ENCODE results near the gene NEURL1B. TPM values are rescaled to one million over a fixed set of nuclear protein-coding genes. Genes with fewer than 3 reads are reported as not detected.

Gene NEURL1B
- polyA plus RNA-seq, 1 donor from 2014 or later: 12.7 TPM

DNA sequence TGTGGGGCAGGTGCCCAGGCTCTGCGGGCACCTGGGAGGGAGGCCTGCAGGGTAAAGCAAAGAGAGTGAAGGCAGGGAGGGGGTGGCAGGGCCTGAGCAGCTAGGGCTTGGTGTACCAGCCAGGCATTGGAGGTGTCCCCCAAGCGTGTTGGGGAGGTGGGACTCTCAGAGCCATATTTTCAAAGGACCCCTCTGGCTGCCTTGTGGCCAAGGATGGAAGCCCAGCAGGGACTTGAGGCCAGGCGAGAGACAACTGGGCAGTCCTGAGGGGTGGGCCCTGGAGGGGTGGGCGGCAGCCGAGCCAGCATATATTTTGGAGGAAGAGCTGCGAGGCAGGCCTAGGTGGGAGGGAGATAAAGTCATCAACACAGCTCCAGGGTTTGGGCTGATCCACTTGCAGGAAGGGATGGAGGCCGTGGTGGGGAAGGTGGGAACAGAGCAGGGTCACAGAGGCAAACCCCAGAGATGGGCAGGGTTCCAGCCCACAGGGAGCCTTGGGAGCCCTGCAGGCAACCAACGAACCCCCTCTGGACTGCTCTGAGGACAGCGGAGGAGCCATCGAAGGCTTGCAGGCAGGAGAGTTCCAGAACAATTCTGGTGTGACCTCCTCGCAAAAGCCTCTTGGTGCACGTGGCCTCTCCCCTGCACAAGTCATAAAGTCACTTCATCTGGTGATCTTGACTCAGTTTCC, 94.2 kb downstream of the NEURL1B start:
- no peaks in the 10 kb centered on the region for H3K79me2 ChIP-seq (replicated peaks; ENCODE audit: insufficient read depth, low read length)
- H3F3A ChIP-seq (ENCODE audit: insufficient read depth, low read length, poor library complexity, severe bottlenecking): no peaks in the 10 kb centered on the region
- H3K9ac ChIP-seq (ENCODE audit: low read length): no peak overlapping the region
- no peaks in the 10 kb centered on the region for H3K9me3 ChIP-seq (ENCODE audit: low read length)
- H3K4me2 ChIP-seq (ENCODE audit: low read length): no peak overlapping the region
- H4K20me1 ChIP-seq (ENCODE audit: insufficient read depth): no peaks in the 10 kb centered on the region
- H3K27me3 ChIP-seq (ENCODE audit: insufficient read depth, low read depth, low read length): no peaks in the 10 kb centered on the region
- no peaks in the 10 kb centered on the region for H3K36me3 ChIP-seq (ENCODE audit: insufficient read depth, low read length)
- H3K4me3 ChIP-seq (ENCODE audit: low read length): no peak overlapping the region
- no peak overlapping the region for H3K27ac ChIP-seq (ENCODE audit: low read length)
- TF ChIP-seq MXI1 (conservative IDR thresholded peaks at IDR 0.05; ENCODE audit: poor library complexity, severe bottlenecking) (no peak), TAF1 (IDR thresholded peaks at IDR 0.05; ENCODE audit: low read depth) (no peak), EZH2 (IDR thresholded peaks at IDR 0.05; ENCODE audit: borderline replicate concordance, insufficient read depth, low read length, poor library complexity, severe bottlenecking) (no peak), SMC3 (conservative IDR thresholded peaks at IDR 0.05; ENCODE audit: poor library complexity) (no peak), RAD21 (conservative IDR thresholded peaks at IDR 0.05) (no peak), EP300 (conservative IDR thresholded peaks at IDR 0.05; ENCODE audit: poor library complexity, severe bottlenecking) (no peak), POLR2AphosphoS5 (IDR thresholded peaks at IDR 0.05) (no peak)
- TF ChIP-seq, protein P1, sequence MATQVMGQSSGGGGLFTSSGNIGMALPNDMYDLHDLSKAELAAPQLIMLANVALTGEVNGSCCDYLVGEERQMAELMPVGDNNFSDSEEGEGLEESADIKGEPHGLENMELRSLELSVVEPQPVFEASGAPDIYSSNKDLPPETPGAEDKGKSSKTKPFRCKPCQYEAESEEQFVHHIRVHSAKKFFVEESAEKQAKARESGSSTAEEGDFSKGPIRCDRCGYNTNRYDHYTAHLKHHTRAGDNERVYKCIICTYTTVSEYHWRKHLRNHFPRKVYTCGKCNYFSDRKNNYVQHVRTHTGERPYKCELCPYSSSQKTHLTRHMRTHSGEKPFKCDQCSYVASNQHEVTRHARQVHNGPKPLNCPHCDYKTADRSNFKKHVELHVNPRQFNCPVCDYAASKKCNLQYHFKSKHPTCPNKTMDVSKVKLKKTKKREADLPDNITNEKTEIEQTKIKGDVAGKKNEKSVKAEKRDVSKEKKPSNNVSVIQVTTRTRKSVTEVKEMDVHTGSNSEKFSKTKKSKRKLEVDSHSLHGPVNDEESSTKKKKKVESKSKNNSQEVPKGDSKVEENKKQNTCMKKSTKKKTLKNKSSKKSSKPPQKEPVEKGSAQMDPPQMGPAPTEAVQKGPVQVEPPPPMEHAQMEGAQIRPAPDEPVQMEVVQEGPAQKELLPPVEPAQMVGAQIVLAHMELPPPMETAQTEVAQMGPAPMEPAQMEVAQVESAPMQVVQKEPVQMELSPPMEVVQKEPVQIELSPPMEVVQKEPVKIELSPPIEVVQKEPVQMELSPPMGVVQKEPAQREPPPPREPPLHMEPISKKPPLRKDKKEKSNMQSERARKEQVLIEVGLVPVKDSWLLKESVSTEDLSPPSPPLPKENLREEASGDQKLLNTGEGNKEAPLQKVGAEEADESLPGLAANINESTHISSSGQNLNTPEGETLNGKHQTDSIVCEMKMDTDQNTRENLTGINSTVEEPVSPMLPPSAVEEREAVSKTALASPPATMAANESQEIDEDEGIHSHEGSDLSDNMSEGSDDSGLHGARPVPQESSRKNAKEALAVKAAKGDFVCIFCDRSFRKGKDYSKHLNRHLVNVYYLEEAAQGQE (IDR thresholded peaks at IDR 0.05; ENCODE audit: borderline replicate concordance): no peak
- TF ChIP-seq, protein P2, sequence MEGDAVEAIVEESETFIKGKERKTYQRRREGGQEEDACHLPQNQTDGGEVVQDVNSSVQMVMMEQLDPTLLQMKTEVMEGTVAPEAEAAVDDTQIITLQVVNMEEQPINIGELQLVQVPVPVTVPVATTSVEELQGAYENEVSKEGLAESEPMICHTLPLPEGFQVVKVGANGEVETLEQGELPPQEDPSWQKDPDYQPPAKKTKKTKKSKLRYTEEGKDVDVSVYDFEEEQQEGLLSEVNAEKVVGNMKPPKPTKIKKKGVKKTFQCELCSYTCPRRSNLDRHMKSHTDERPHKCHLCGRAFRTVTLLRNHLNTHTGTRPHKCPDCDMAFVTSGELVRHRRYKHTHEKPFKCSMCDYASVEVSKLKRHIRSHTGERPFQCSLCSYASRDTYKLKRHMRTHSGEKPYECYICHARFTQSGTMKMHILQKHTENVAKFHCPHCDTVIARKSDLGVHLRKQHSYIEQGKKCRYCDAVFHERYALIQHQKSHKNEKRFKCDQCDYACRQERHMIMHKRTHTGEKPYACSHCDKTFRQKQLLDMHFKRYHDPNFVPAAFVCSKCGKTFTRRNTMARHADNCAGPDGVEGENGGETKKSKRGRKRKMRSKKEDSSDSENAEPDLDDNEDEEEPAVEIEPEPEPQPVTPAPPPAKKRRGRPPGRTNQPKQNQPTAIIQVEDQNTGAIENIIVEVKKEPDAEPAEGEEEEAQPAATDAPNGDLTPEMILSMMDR (IDR thresholded peaks at IDR 0.05; ENCODE audit: poor library complexity, severe bottlenecking): no peak
- H2AFZ ChIP-seq (ENCODE audit: low read depth, low read length): no peak overlapping the region
- H3K9me2 ChIP-seq (ENCODE audit: insufficient read depth, low read length): no peaks in the 10 kb centered on the region

DNA sequence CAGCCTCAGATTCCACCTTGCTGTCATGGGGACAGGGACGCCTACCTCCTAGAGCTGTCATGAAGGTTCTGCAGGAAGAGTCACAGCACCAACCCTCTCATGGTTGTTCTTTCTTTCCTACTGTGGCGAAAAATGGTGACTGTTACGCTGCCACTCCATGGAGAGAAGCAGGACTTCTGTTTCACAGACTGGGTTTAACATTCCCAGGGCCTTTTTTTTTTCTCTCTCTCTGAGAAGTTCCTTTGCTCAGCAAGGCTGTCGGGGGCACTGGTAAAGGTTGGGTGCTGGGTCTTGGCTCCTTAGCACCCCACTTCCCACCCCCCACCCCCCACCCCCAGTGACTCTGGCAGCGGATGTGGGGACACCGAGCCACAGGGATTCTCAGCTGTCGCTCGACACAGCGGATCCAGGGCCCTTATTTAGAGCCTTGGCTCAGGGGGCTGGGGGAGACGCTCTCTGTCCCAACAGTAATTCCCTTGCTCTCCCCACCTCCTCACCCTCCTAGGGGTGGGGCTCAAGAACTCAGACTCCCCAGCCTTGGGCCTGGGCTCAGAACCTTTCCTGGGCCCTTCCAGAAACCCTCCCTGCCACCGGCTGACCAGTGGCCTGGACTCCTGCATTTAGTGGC, 95.6 kb downstream of the NEURL1B start:
- no peaks in the 10 kb centered on the region for H3K36me3 ChIP-seq (ENCODE audit: insufficient read depth, low read length)
- no peaks in the 10 kb centered on the region for H3F3A ChIP-seq (ENCODE audit: insufficient read depth, low read length, poor library complexity, severe bottlenecking)
- H4K20me1 ChIP-seq (ENCODE audit: insufficient read depth): no peaks in the 10 kb centered on the region
- no peaks in the 10 kb centered on the region for H3K79me2 ChIP-seq (replicated peaks; ENCODE audit: insufficient read depth, low read length)
- H3K9ac ChIP-seq (ENCODE audit: low read length): no peak overlapping the region
- no peak for TF ChIP-seq POLR2AphosphoS5 (IDR thresholded peaks at IDR 0.05)
- TF ChIP-seq RAD21 (conservative IDR thresholded peaks at IDR 0.05): no peak
- TF ChIP-seq SMC3 (conservative IDR thresholded peaks at IDR 0.05; ENCODE audit: poor library complexity): no peak
- TF ChIP-seq TAF1 (IDR thresholded peaks at IDR 0.05; ENCODE audit: low read depth): no peak
- TF ChIP-seq, protein P1 (IDR thresholded peaks at IDR 0.05; ENCODE audit: borderline replicate concordance): no peak
- TF ChIP-seq MXI1 (conservative IDR thresholded peaks at IDR 0.05; ENCODE audit: poor library complexity, severe bottlenecking): no peak
- no peak for TF ChIP-seq EZH2 (IDR thresholded peaks at IDR 0.05; ENCODE audit: borderline replicate concordance, insufficient read depth, low read length, poor library complexity, severe bottlenecking)
- no peak overlapping the region for H3K4me3 ChIP-seq (ENCODE audit: low read length)
- H3K9me2 ChIP-seq (ENCODE audit: insufficient read depth, low read length): no peaks in the 10 kb centered on the region
- no peak overlapping the region for H2AFZ ChIP-seq (ENCODE audit: low read depth, low read length)
- H3K27me3 ChIP-seq (ENCODE audit: insufficient read depth, low read depth, low read length): no peaks in the 10 kb centered on the region
- no peak overlapping the region for H3K4me2 ChIP-seq (ENCODE audit: low read length)
- H3K9me3 ChIP-seq (ENCODE audit: low read length): no peaks in the 10 kb centered on the region
- no peak overlapping the region for H3K27ac ChIP-seq (ENCODE audit: low read length)
